Stimulated activated CD8-positive, alpha-beta memory T cell treated with anti-CD3 and anti-CD28 coated beads, Interleukin-7, amount 100 ng/mL, for 1 hour (primary cell): ENCODE measurements around the gene PTAFR.

Experiments
- DNase-seq, 2 donors: peaks; one replicate each; pipeline ENCODE4 v3.0.0-alpha.2; 2020; ENCODE audit warnings: low read depth in 2 of 2

The PTAFR gene

DNA sequence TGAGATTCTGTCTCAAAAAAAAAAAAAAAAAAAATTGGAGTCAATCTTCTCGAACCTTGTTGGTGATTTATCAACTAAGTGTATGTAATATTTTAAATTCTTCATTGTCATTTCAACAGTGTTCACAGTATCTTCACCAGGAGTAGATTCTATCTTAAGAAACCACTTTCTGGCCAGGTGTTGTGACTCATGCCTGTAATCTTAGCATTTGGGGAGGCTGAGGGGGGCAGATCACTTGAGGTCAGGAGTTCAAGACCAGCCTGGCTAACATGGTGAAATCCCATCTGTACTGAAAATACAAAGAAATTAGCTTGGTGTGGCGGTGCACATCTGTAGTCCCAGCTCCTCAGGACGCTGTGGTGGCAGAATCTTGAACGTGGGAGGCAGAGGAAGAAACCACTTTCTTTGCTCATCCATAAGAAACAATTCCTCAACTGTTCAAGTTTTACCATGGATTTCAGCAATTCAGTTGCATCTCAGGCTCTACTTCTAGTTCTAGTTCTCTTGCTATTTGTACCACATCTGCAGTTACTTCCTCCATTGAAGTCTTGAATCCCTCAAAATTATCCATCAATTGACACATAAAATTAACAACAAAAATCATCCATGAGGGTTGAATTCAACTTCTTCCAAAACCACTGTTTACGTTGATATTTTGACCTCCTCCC lies 57.7 kb downstream of the PTAFR start:
- DNase-seq: no peak

GRCh38 chr1:28115267-28115666 lies 61.2 kb downstream of the PTAFR start:
- peak in 1 of 2 donors; percentile 2 for DNase-seq

DNA sequence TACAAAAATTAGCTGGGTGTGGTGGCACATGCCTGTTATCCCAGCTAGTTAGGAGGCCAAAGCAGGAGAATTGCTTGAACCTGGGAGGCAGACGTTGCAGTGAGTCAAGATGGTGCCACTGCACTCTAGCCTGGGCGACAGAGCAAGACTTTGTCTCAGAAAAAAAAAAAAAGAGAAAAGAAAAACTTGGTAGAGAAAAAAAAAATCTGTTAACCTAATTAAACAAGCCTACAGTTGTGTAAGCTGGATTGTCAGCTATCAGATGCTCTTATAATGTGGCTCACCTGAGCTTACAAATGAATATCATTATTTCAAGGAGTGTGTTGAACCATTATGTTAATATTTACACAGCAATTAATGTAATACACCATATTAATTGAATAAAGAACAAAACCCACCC lies 61.6 kb downstream of the PTAFR start:
- DNase-seq: no peak

- no peak for DNase-seq
These were observed 63.3 kb downstream of the PTAFR start for GRCh38 chr1:28113242-28113572.

GRCh38 chr1:28112388-28113241 lies 63.9 kb downstream of the PTAFR start:
- DNase-seq: no peak

GRCh38 chr1:28111157-28111556 lies 65.3 kb downstream of the PTAFR start:
- no peak for DNase-seq

GRCh38 chr1:28110555-28110954 lies 65.9 kb downstream of the PTAFR start:
- DNase-seq: no peak

DNA sequence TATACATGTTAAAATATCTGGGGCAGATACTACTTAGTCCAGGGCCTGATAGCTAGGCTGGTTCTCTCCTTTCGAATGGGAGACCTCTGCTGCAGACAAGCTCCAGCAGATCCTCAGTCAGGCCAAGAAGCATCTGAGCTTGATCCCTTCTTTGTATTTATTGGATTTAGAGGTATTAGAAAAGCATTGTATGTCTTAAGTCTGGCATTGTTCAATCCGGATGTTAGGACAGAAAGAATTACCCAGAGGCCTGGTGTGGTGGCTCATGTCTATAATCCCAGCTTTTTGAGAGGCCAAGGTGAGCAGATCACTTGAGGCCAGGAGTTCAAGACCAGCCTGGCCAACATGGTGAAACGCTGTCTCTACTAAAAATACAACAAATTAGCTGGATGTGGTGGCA lies 66.9 kb downstream of the PTAFR start:
- DNase-seq: no peak

DNA sequence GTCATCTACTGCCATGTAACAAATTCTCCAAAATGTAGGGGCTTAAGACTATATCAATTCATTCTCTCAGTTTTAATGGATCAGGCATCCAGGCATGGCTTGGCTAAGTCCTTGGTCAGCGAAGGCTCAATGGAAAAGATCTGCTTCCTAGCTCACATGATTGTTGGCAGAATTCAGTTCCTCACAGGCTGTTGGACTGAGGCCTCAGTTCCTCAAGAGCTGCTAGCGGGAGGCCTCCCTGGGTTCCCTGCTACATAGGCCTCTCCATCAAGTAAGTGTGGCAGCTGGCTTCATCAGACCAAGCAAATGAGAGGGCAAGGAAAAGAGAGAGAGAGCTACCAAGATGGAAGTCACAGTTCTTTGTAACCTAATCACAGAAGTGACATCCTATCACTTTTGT lies 68.5 kb downstream of the PTAFR start:
- no peak for DNase-seq

DNA sequence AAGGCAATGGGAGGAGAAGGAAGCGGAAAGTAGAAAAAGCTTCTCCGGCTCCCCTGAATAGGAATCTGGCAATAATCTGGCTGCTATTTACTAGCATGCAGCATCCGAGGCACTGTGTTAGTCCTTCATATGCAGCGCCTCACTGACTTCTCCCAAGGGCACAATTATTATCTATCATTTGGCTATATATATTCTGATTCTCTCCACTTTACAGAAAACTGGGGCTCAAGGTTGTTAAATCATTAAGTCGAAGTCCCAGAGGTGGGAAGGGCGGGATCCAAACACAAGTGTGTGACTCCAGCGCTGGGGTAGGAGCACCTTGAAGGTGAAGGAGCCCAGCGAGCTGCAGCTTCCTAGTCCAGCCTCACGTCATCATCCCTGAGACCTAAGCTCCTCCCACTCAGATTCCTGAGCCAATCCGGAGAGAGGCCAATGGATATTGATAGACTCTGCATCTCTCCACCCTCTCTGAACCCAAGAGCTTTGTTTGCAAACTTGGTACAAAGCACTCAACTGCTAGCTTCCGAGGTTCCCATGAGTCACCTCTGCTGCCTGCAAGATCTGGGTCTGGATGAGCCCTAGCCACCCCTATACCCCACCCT lies 71.5 kb downstream of the PTAFR start:
- DNase-seq: no peak

DNA sequence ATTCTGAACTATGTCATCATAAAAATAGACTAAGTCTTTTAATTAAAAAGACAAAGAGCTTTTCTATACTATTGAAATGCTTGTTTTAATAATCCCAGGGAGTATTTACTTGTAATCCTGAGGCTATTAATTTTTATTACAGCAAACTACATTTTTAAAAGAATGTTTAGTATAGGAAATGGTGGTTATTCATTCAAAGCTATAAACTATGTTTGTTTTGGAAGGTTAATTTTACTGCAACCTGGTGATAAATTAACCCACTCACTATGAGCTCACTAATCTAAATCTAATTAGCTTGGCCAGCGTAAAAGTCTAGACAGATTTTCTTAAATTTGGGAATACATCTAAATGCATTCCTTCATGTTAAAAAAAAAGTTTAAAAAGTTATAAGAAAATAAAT lies 74.3 kb downstream of the PTAFR start:
- no peak for DNase-seq

DNA sequence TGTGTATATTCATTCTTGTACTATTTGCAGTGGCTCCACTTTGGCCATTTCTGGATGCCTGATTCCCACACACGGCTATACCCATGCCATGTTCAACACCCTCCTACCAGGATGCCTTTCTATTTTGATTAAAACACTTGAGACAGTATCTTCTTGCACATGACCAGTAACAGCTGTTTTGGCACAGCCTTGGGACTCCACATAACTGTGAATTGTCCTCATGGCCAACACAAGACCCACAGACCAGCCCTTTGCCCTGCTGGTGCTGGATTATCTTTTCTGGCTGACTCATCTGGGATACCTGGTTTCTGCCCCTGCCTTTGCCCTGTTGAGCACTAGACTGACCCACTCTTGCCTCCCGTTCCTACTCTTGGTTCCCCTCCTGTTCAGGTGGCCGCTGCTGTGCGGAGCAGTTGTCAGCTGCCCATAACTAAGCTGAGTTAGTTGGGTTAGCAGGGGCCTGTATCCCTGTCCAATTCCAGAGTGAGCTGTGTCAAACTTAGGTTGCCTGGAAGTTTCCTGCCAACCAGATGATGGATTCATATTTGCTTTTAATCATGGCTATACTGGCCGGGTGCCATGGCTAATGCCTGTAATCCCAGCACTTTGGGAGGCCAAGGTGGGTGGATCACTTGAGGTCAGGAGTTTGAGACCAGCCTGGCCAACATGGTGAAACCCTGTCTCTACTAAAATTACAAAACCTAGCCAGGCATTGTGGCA lies 77.3 kb downstream of the PTAFR start:
- no peak for DNase-seq
